ENCODE results near the gene RAET1L.

- TF ChIP-seq EZH2 (IDR thresholded peaks at IDR 0.05) (no peak), FOXP2 (optimal IDR thresholded peaks at IDR 0.05; ENCODE audit: control extremely low read depth, extremely low read length, insufficient read depth) (no peak), POLR2AphosphoS5 (IDR thresholded peaks at IDR 0.05; ENCODE audit: borderline replicate concordance, low read depth, low read length) (no peak)
Measured at GRCh38 chr6:150030611-150031010, 5.3 kb upstream of the RAET1L start.

Measured in SK-N-MC (cell line).